ENCODE measurements around the gene PSMC5.
"Not testable (repeated sequence)": the region's sequence is repeated elsewhere in the genome, so short reads cannot be mapped to it uniquely, and the experiment has no call there.

PSMC5 gene

DNA sequence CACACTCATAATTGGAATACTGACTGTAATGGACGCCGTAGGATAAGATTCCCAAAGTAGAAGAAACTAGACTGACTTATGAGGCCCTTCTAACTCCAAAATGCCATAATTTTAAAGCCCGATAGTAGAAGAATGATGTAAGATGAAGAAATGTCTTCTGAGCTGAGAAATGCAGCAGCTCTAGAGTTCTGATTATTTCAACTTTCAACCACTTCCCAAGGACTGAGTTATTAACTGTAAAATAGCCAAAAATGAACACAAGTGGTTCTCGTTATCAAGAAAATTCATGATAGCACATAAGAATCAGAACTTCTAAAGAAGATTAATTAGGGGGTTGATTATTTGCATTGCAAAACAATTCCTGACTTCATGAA is 43.0 kb downstream of the PSMC5 start:
- not testable (repeated sequence) for DNase-seq (ENCODE audit: low read depth, low spot score)

DNA sequence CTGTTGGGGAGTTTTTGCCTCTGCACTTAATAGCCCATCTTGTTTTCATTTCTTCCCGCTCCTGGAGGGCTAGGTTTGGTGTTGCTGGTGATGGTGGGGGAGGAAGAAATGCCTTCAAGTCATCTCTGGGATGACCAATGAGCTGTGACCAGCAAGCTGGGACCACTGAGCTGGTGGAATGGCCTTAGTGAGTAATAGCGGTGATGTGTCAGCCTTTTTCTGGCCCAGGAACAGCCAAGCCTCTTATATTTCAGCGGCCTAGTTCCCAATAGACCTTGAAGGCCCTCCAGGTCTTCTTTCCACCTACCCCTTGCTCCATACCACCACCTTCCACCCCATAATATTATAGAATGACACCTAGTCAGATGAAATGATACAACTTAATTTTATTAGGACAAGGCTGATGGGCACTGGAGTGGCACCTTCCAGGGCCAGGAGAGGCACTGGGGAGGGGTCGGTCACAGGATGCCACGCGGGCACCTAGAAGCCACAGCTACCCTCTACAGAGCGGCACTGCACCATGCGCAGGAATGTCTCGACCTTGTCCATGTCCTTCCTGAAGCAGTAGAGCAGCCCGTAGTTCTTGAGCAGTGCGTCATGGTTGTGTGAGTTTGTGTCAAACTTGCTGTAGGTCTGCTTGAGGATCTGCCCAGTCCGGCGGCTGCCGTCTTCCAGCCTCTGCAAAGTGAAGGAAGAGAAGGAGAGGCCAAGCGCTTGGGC is 44.6 kb downstream of the PSMC5 start:
- DNase-seq (ENCODE audit: low read depth, low spot score), result not testable (repeated sequence)

DNA sequence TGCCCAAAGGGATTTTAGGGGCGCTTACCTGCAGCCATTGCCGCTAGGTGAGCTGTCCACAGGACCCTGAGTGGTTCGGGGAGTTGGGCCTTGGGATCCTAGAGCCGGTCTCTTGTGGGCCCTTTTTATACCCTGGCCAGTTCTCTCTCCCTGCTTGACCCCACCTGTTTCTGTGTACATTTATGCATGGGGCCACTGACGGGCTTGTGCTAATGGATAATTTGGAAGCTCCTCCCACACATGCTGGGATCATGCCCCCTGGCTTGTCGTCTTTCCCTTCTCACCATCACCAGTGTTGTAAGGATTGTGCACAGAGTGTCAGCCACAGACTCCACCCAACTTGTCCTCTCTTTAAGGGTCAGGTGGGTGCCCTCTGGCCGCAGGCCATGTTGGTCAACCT is 46.3 kb downstream of the PSMC5 start, which contains the start of gene CSH2:
CSH2 (minus strand) TSS at position 101 of the 400 bp plus-strand sequence; CDS start at position 38, 63 bp downstream.
- not testable (repeated sequence) for DNase-seq (ENCODE audit: low read depth, low spot score)

DNA sequence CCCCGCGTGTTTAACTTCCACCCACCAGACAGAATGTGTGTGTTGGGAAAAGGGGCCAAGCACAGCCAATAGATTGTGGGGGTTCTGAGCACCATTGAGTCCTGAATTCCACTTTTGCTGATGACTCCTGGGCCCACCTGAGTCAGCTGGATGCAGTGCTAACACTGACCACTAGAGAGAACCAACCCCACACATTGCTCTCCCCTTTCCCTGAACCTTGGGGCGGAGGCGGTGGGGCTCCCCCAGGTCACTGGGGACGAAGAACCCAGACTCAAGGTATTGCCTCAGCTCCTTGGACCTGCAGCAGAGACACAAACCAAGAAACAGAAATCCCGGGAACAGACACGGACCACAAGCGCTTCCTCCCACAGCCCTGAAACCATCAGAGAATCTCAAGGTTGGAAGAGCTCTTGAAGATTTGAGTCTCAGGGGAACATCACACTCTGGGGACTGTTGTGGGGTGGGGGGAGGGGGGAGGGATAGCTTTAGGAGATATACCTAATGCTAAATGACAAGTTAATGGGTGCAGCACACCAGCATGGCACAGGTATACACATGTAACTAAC is 46.9 kb downstream of the PSMC5 start:
- DNase-seq (ENCODE audit: low read depth, low spot score), result not testable (repeated sequence)

DNA sequence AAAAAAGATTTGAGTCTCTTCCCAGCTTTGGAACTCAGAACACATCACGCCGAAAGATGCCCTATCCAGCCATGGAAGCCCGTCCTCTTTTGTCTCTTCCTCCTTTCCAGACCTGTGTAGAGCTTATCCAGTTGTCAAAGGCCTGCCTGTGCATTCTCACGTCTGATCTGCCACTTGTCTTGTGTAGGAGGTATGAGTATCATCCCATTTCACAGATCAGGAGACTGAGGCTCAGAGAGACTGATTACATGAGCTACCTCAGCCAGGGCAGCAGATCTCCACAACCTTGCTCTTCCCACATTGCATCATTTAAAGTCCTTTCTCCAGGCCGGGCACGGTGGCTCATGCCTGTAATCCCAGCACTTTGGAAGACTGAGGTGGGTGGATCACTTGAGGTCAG is 47.5 kb downstream of the PSMC5 start:
- DNase-seq (ENCODE audit: low read depth, low spot score), result not testable (repeated sequence)

DNA sequence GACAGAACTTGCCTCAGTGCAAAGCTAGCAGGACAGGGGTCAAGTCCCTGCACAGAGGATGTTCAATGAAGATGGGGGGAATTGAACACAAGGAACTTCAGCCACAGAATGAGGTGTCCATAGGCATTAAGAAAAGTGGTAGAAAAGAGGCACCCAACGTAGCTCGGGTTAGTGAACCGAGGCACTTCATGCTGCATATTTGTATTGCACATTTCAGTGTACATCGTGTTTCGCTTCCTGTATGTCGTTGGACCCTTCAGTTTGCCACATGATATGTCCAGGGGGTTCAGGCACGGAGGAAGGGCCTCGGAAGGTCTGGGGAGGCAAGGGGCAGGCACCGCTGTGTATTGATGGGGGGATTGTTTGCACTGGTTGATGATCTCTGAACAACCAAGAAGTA is 51.2 kb downstream of the PSMC5 start:
- not testable (repeated sequence) for DNase-seq (ENCODE audit: low read depth, low spot score)

DNA sequence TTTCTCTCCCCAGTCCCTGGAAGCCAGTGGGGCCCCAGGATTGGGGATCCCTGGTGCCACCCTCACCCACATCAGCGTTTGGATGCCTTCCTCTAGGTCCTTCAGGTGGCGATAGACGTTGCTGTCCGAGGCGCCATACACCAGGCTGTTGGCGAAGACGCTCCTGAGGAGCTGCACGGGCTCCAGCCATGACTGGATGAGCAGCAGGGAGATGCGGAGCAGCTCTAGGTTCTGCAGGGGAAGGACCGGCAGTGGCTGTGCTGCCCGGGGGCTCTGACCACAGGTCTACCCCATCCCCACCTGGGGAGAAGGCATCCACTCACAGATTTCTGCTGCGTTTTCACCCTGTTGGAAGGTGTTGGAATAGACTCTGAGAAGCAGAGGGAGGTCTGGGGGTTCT is 53.5 kb downstream of the PSMC5 start:
- DNase-seq (ENCODE audit: low read depth, low spot score), result no peak

DNA sequence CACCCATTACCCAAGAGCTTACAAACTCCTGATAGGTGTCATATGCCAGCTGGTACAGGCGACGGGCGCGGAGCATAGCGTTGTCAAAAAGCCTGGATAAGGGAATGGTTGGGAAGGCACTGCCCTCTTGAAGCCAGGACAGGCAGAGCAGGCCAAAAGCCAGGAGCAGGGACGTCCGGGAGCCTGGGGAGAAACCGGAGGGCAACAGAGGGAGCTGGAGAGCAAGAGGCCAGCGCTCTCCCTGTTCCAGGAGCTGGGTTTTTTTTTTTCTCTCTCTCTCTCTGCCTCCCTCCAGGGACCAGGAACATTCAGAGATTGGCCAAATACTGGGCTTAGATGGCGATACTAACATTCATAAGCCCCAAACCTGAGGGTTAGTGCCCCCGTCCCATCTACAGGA is 54.1 kb downstream of the PSMC5 start:
- not testable (repeated sequence) for DNase-seq (ENCODE audit: low read depth, low spot score)

All from activated naive CD8-positive, alpha-beta T cell treated with anti-CD3 and anti-CD28 coated beads, Interleukin-2, amount 50 U/mL, for 16 hours (primary cell).